H9 (cell line): ENCODE data around the gene WHAMM. TPM values are rescaled to one million over a fixed set of nuclear protein-coding genes. Genes with fewer than 3 reads are reported as not detected.

Source experiments
- DNase-seq: peaks from one replicate; pipeline ENCODE4 v3.0.0-alpha.2; 2017
- H2AFZ ChIP-seq: one replicate; pipeline ENCODE4 v1.6.1; 2013; ENCODE audit warnings: mild to moderate bottlenecking, low read length, control low read depth, moderate library complexity
- H2AK5ac ChIP-seq: 2 replicates; pipeline ENCODE4 v1.6.1; 2013; ENCODE audit warnings: low read length, control low read depth, mixed read lengths; ENCODE audit not compliant: insufficient read length
- H2BK120ac ChIP-seq: one replicate; pipeline ENCODE4 v1.6.1; 2013; ENCODE audit warnings: low read depth, mild to moderate bottlenecking, low read length, control low read depth, inconsistent platforms; ENCODE audit not compliant: poor library complexity, severe bottlenecking
- H2BK12ac ChIP-seq: 2 replicates; pipeline ENCODE4 v1.6.1; 2013; ENCODE audit warnings: low read length, control low read depth, mixed read lengths, low read depth; ENCODE audit not compliant: insufficient read length
- H2BK15ac ChIP-seq: 2 replicates; pipeline ENCODE4 v1.6.1; 2013; ENCODE audit warnings: low read depth, low read length, control low read depth
- H2BK20ac ChIP-seq: one replicate; pipeline ENCODE4 v1.6.1; 2013; ENCODE audit warnings: low read depth, mild to moderate bottlenecking, low read length, control low read depth, inconsistent platforms; ENCODE audit not compliant: poor library complexity, severe bottlenecking
- H2BK5ac ChIP-seq: 2 replicates; pipeline ENCODE4 v1.6.1; 2013; ENCODE audit warnings: low read length, control low read depth, mixed read lengths; ENCODE audit not compliant: insufficient read length
- H3K14ac ChIP-seq: 2 replicates; pipeline ENCODE4 v1.6.1; 2013; ENCODE audit warnings: low read length, control low read depth; ENCODE audit not compliant: insufficient read depth
- H3K18ac ChIP-seq: 2 replicates; pipeline ENCODE4 v1.6.1; 2013; ENCODE audit warnings: low read depth, mild to moderate bottlenecking, mixed read lengths, low read length, control low read depth; ENCODE audit not compliant: insufficient read length
- H3K23ac ChIP-seq: 2 replicates; pipeline ENCODE4 v1.6.1; 2013; ENCODE audit warnings: low read length, control low read depth, mixed read lengths, low read depth; ENCODE audit not compliant: insufficient read length
- H3K23me2 ChIP-seq: 2 replicates; pipeline ENCODE4 v1.6.1; 2013; ENCODE audit warnings: low read depth, mild to moderate bottlenecking, mixed read lengths, low read length, control low read depth; ENCODE audit not compliant: insufficient read length, poor library complexity, severe bottlenecking
- H3K27ac ChIP-seq: 2 replicates; pipeline ENCODE4 v1.5.1; 2013; ENCODE audit warnings: low read length, control low read depth, mixed read lengths, low read depth; ENCODE audit not compliant: insufficient read length
- H3K27me3 ChIP-seq: 2 replicates; pipeline ENCODE4 v1.6.1; 2013; ENCODE audit warnings: low read length, control low read depth, inconsistent platforms; ENCODE audit not compliant: insufficient read depth
- H3K4ac ChIP-seq: 2 replicates; pipeline ENCODE4 v1.6.1; 2013; ENCODE audit warnings: low read depth, mild to moderate bottlenecking, control low read depth, inconsistent platforms, low read length, moderate library complexity
- H3K4me1 ChIP-seq: 2 replicates; pipeline ENCODE4 v1.6.1; 2013; ENCODE audit warnings: low read length, control low read depth, inconsistent platforms; ENCODE audit not compliant: insufficient read depth
- H3K4me2 ChIP-seq: 2 replicates; pipeline ENCODE4 v1.6.1; 2013; ENCODE audit warnings: low read length, control low read depth, mixed read lengths; ENCODE audit not compliant: insufficient read length, insufficient read depth
- H3K56ac ChIP-seq: 2 replicates; pipeline ENCODE4 v1.6.1; 2013; ENCODE audit warnings: low read depth, mild to moderate bottlenecking, mixed read lengths, low read length, control low read depth; ENCODE audit not compliant: insufficient read length
- H3K79me1 ChIP-seq: 2 replicates; pipeline ENCODE4 v1.6.1; 2013; ENCODE audit warnings: low read depth, mild to moderate bottlenecking, moderate library complexity, low read length, control low read depth, inconsistent platforms; ENCODE audit not compliant: insufficient read depth, poor library complexity, severe bottlenecking
- H3K79me2 ChIP-seq: 2 replicates; pipeline ENCODE4 v1.6.1; 2013; ENCODE audit warnings: low read length, control low read depth, inconsistent platforms; ENCODE audit not compliant: insufficient read depth
- H3K9ac ChIP-seq: 2 replicates; pipeline ENCODE4 v1.6.1; 2013; ENCODE audit warnings: low read length, control low read depth, mixed read lengths; ENCODE audit not compliant: insufficient read length; ENCODE audit errors: extremely low read depth
- H3K9me3 ChIP-seq: one replicate; pipeline ENCODE4 v1.6.1; 2013; ENCODE audit warnings: low read depth, low read length, inconsistent platforms; ENCODE audit not compliant: control insufficient read depth
- H3T11ph ChIP-seq: one replicate; pipeline ENCODE4 v1.6.1; 2013; ENCODE audit warnings: mild to moderate bottlenecking, low read length, control low read depth, inconsistent platforms
- H4K20me1 ChIP-seq: one replicate; pipeline ENCODE4 v1.6.1; 2013; ENCODE audit not compliant: control insufficient read depth, insufficient read length, insufficient read depth
- H4K5ac ChIP-seq: 2 replicates; pipeline ENCODE4 v1.6.1; 2013; ENCODE audit warnings: low read depth, mild to moderate bottlenecking, mixed read lengths, low read length, control low read depth; ENCODE audit not compliant: insufficient read length
- H4K8ac ChIP-seq: replicated peaks from 2 replicates; pipeline ENCODE4 v1.6.1; 2013; ENCODE audit warnings: low read length, control low read depth, mixed read lengths, low read depth; ENCODE audit not compliant: insufficient read length
- H4K91ac ChIP-seq: 2 replicates; pipeline ENCODE4 v1.6.1; 2013; ENCODE audit warnings: low read depth, mild to moderate bottlenecking, moderate library complexity, mixed read lengths, low read length, control low read depth; ENCODE audit not compliant: insufficient read length
- H3K27ac Mint-ChIP-seq, 3 experiments: 2 replicates in 2 of 3; 3 replicates in 1 of 3; pipeline ENCODE4 v1.8.0; 2020 to 2021; ENCODE audit warnings: mixed read lengths in 3 of 3, mild to moderate bottlenecking in 1 of 3, moderate library complexity in 1 of 3
- H3K27me3 Mint-ChIP-seq: 2 replicates; pipeline ENCODE4 v1.8.0; 2021; ENCODE audit warnings: low read depth, mild to moderate bottlenecking, moderate library complexity, mixed read lengths
- H3K36me3 Mint-ChIP-seq, 3 experiments: 2 replicates in 2 of 3; 3 replicates in 1 of 3; pipeline ENCODE4 v1.8.0; 2020 to 2021; ENCODE audit warnings: low read depth in 3 of 3, mixed read lengths in 3 of 3; ENCODE audit not compliant: insufficient read depth in 1 of 3
- H3K4me1 Mint-ChIP-seq, 2 experiments: 2 replicates each; pipeline ENCODE4 v1.8.0; 2020; ENCODE audit warnings: mixed read lengths in 2 of 2
- H3K4me3 Mint-ChIP-seq, 2 experiments: 2 replicates in 1 of 2; 3 replicates in 1 of 2; pipeline ENCODE4 v1.8.0; 2020 to 2021; ENCODE audit warnings: mild to moderate bottlenecking in 2 of 2, mixed read lengths in 2 of 2, moderate library complexity in 1 of 2
- H3K9me3 Mint-ChIP-seq, 2 experiments: 2 replicates in 1 of 2; 3 replicates in 1 of 2; pipeline ENCODE4 v1.8.0; 2020; ENCODE audit warnings: mild to moderate bottlenecking in 2 of 2, mixed read lengths in 2 of 2, moderate library complexity in 1 of 2
- WGBS: extraction: QIAGEN DNeasy Blood & Tissue Kit; methylation state at CpG from one replicate; pipeline ENCODE4 v1.1.7; 2013; ENCODE audit warnings: missing lambda C conversion rate, low lambda C conversion rate, mixed read lengths; ENCODE audit not compliant: insufficient read length; ENCODE audit errors: extremely low coverage; 5-methylcytosine and 5-hydroxymethylcytosine counted together
- total RNA-seq: library from RNA; stranded (reverse); gene quantifications from 2 replicates; pipeline ENCODE4 v1.2.1, GENCODE V29; 2021
- TF ChIP-seq, protein P1 (sequence below): fragments of 200-600 bp; sonication (generic); conservative IDR thresholded peaks from 3 replicates; pipeline ENCODE4 v1.8.0; 2021; ENCODE audit warnings: antibody characterized with exemption, mild to moderate bottlenecking

Gene WHAMM
- total RNA-seq, 1 experiment from 2014 or later: 3.0 TPM

DNA sequence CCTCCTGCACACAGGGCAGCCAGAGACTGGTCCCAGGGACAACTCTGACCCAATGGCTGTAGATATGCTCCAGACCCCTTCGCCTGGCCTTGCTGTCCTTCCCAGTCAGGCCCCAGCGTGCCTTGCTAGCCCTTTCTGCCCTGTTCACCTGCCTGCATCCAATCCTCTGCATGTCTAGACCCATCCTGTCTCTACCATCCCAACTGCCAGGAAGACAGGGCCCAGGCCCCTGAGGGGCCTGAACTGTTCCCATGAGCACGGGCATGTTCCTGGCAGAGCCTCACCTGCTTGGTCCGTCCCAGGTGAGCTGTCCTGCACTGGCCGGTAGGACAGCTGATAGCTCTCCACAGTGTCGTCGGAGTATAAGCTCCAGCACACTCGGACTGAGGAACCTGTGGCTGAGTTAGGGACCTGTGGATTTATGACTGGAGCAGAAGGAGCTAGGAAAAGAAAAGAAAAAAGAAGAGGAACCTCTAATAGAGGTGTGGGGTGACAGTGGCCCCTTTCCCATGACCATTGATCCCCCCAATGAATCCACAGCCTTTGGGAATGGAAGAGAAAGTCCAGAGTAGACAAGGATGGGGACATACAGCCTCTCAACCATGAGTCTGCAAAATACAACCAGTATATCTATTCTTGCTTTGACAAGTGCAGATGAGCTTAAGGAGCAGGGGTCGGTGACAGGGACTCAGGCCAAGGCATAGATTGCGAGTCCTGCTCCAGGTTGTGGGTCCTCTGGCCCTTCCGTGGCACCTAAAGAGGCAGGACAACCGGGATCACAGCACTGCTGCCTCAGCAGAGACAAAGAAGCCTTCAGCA, 37.4 kb upstream of the WHAMM start:
- Histone ChIP-seq H3K27me3 (no peaks in the 10 kb centered on the region), H3K79me1 (no peaks in the 10 kb centered on the region), H3K23ac (no peak overlapping the region), H3K4me2 (no peak overlapping the region), H4K20me1 (no peaks in the 10 kb centered on the region), H4K8ac (no peak overlapping the region), H2BK12ac (no peak overlapping the region), H2BK5ac (no peak overlapping the region), H2BK20ac (no peak overlapping the region), H3T11ph (no peak overlapping the region), H3K14ac (no peak overlapping the region; the same call in 1 of the 2 replicates), H2AFZ (no peak overlapping the region), H4K91ac (no peak overlapping the region), H4K5ac (no peak overlapping the region), H3K56ac (no peak overlapping the region), H3K18ac (no peak overlapping the region), H3K23me2 (no peaks in the 10 kb centered on the region), H2AK5ac (no peak overlapping the region), H3K9ac (no peak overlapping the region), H3K27ac (no peak overlapping the region), H3K79me2 (no peaks in the 10 kb centered on the region), H3K9me3 (no peaks in the 10 kb centered on the region), H2BK120ac (no peak overlapping the region), H2BK15ac (no peak overlapping the region), H3K4me1 (no peaks in the 10 kb centered on the region), H3K4ac (no peak overlapping the region)
- whole genome bisulfite sequencing: no CpG with 5 or more reads among the region's 12 CpGs
- H3K27ac Mint-ChIP-seq: peak overlapping the region in 2 of 3 experiments; percentile 37 to 89; a peak in 3 of 7 replicates
- TF ChIP-seq, protein P1, sequence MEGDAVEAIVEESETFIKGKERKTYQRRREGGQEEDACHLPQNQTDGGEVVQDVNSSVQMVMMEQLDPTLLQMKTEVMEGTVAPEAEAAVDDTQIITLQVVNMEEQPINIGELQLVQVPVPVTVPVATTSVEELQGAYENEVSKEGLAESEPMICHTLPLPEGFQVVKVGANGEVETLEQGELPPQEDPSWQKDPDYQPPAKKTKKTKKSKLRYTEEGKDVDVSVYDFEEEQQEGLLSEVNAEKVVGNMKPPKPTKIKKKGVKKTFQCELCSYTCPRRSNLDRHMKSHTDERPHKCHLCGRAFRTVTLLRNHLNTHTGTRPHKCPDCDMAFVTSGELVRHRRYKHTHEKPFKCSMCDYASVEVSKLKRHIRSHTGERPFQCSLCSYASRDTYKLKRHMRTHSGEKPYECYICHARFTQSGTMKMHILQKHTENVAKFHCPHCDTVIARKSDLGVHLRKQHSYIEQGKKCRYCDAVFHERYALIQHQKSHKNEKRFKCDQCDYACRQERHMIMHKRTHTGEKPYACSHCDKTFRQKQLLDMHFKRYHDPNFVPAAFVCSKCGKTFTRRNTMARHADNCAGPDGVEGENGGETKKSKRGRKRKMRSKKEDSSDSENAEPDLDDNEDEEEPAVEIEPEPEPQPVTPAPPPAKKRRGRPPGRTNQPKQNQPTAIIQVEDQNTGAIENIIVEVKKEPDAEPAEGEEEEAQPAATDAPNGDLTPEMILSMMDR: no peak
- no peak overlapping the region for H3K4me3 Mint-ChIP-seq
- H3K9me3 Mint-ChIP-seq: no peaks in the 10 kb centered on the region
- no peaks in the 10 kb centered on the region; the same call in 1 of the 2 replicates for H3K27me3 Mint-ChIP-seq
- DNase-seq: no peak
- no peaks in the 10 kb centered on the region for H3K36me3 Mint-ChIP-seq
- no peaks in the 10 kb centered on the region for H3K4me1 Mint-ChIP-seq
